ENCODE results near the gene TMEM183A.

The TMEM183A gene

GRCh38 chr1:203057911-203058675 lies 50.9 kb downstream of the TMEM183A start:
- no peak for DNase-seq (ENCODE audit: low read depth, low spot score)

DNA sequence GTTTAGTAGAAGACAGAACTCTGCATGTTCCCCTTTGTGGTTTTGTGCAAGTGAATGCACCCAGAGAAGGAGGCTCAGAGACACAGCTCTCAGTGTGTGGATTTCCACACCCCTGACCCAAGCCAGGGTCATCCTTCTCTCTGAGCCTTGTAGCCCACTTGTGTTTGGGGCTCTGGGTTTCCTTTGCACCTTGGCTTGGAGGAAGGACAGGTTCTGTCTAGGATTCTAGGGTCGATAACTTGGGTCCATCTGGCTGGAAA lies 51.4 kb downstream of the TMEM183A start:
- H3K27ac ChIP-seq, result no peak overlapping the region
- no peak for DNase-seq (ENCODE audit: low read depth, low spot score)

More at GRCh38 chr1:203057911-203058675, 50.9 kb downstream of the TMEM183A start:
- H3K27ac ChIP-seq, result no peak overlapping the region

GRCh38 chr1:203059485-203059884 lies 52.3 kb downstream of the TMEM183A start:
- H3K27ac ChIP-seq, result no peak overlapping the region
- DNase-seq (ENCODE audit: low read depth, low spot score), result no peak

GRCh38 chr1:203060115-203060514 lies 52.9 kb downstream of the TMEM183A start:
- DNase-seq (ENCODE audit: low read depth, low spot score), result no peak
- no peak overlapping the region for H3K27ac ChIP-seq

DNA sequence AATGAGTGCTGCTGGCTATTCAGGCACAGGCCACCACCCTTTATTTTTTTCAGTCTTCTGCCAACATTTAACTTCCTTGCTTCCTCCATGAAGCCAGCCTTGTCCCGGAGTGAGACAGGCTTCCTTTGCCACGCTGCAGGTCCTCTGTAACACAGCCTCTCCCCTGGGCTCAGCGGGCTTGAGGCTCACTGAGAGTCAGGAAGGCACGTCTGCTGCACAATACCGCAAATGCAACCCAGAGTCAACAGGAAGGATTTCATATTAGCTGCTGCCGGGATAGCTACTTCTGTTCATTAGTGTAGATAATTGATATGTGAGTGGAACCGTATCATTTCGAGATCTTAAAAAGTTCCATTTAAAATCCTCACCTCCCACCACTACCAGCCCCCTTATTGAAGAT lies 56.1 kb downstream of the TMEM183A start:
- no peak for DNase-seq (ENCODE audit: low read depth, low spot score)
- no peak overlapping the region for H3K27ac ChIP-seq

GRCh38 chr1:203065191-203065590 lies 58.0 kb downstream of the TMEM183A start:
- no peak for DNase-seq (ENCODE audit: low read depth, low spot score)

GRCh38 chr1:203065986-203066385 lies 58.8 kb downstream of the TMEM183A start:
- DNase-seq (ENCODE audit: low read depth, low spot score), result no peak
- no peak overlapping the region for H3K27ac ChIP-seq

More at GRCh38 chr1:203065191-203065590, 58.0 kb downstream of the TMEM183A start:
- no peak overlapping the region for H3K27ac ChIP-seq

DNA sequence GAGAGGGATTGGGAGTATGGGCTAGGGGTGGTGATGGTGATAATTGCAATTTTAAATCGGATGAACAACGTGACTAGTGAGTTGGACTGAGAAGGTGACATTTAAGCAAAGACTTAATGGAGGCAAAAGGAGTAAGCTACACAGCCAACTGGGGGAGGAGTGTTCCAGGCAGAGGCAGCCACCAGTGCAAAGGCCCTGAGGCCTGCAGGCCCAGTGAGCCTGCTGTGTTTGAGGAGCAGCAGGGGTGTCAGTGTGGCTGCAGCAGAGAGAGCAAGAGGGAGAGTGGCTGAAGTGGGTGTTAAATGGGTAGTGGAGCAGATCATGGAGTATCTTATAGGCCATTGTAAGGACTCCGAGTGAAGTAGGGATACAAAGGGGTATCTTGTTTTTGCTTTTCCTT lies 59.8 kb downstream of the TMEM183A start:
- DNase-seq (ENCODE audit: low read depth, low spot score), result no peak
- no peak overlapping the region for H3K27ac ChIP-seq

DNA sequence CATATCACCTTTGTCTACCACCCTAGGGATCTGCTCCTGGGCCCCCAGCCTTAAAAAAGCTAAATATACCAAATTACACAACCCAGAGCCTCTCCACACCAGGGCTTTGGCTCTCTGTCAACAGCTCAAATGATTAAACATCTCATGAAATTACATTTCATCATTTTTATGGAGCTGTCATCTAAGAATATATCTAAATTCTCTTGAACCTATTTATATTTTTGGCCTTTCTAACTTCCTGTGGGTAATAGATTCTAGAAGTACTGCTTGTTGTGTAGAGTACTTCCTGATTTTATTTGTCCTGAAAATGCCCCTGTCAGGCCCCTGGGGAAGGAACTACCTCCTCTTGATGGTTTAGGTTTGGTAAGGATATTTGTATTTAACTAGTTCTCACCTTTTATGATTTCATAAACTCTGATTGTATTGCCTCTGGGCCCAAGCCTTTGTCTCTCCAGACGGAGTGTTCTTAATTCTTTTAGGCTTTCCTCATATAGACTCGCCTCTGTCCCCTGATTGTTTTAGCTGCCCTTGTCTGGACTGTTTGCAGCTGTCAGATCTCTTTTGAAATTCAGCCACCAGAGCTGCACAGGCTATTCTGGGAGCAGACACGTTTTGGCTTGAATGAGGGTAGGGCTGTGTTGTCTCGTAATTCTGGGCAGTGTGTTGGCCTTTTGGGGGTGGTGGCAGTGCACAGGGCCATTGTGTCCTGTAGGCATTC lies 62.0 kb downstream of the TMEM183A start:
- H3K27ac ChIP-seq, result no peak overlapping the region
- no peak for DNase-seq (ENCODE audit: low read depth, low spot score)

- no peak overlapping the region for H3K27ac ChIP-seq
- DNase-seq (ENCODE audit: low read depth, low spot score), result no peak
These were observed 64.9 kb downstream of the TMEM183A start for GRCh38 chr1:203072002-203072602.

- H3K27ac ChIP-seq, result no peak overlapping the region
- DNase-seq (ENCODE audit: low read depth, low spot score), result no peak
These were observed 65.7 kb downstream of the TMEM183A start for GRCh38 chr1:203072911-203073310.

DNA sequence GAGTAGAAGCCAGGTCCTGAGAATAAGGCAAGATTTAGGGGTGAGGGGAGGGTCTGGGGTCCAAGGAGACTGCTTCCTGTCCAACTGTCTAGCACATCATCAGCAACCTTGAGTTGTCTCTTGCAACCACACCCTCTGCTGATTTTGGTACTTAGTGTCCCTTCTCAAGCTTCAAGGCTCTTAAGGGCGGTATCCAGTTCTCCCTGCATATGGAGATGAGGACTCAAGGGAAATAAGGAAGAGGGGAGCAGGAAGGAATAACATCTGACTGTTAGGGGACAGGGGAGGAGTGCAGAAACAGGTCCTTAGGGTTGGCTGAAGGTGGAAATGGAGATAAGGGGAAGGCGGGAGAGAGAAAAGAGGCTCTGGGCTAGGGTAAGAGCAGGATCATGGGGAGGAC lies 66.3 kb downstream of the TMEM183A start:
- no peak for DNase-seq (ENCODE audit: low read depth, low spot score)
- no peak overlapping the region for H3K27ac ChIP-seq
